ENCODE measurements around the gene CEACAM3.

Gene CEACAM3

DNA sequence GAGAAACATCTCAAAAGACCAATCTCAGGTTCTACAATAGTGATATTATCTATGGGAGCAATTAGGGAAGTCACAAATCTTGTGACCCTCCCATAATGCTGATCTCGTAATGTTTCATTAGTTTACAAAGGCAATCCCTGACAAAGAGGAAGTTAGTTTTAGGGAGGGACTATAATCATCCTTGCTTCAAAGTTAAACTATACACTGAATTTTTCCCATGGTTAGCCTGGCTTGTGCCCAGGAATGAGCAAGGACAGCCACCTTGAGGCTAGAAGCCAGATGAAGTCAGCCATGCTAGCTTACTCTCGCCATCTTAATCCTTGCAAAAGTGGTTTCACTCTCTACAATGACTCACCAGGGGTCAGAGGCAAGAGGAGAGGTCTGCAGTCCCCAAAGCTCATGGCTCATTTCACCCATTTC is 5.4 kb downstream of the CEACAM3 start:
- Histone ChIP-seq H3K4me2 (ENCODE audit: low read depth, low read length, poor library complexity, severe bottlenecking) (no peak overlapping the region), H2AFZ (ENCODE audit: low read length) (no peak overlapping the region), H3K9ac (ENCODE audit: low read depth, low read length, poor library complexity, severe bottlenecking) (no peak overlapping the region), H3K79me2 (ENCODE audit: insufficient read depth, low read length) (no peaks in the 10 kb centered on the region), H3K36me3 (ENCODE audit: insufficient read depth, low read length) (no peaks in the 10 kb centered on the region), H3F3A (ENCODE audit: low read depth) (no peaks in the 10 kb centered on the region), H3K9me3 (ENCODE audit: insufficient read depth, low read depth, low read length) (no peaks in the 10 kb centered on the region), H3K4me3 (ENCODE audit: low read length, poor library complexity, severe bottlenecking) (no peak overlapping the region), H3K9me2 (replicated peaks; ENCODE audit: low read depth, low read length) (no peaks in the 10 kb centered on the region), H4K20me1 (ENCODE audit: insufficient read depth, low read length, poor library complexity, severe bottlenecking) (no peaks in the 10 kb centered on the region), H3K4me1 (ENCODE audit: insufficient read depth, low read length, poor library complexity, severe bottlenecking) (no peaks in the 10 kb centered on the region), H3K27me3 (ENCODE audit: insufficient read depth, low read length, poor library complexity, severe bottlenecking) (no peaks in the 10 kb centered on the region)
- TF ChIP-seq EZH2phosphoT487 (IDR thresholded peaks at IDR 0.05; ENCODE audit: borderline replicate concordance), result no peak
- TF ChIP-seq, protein P1, sequence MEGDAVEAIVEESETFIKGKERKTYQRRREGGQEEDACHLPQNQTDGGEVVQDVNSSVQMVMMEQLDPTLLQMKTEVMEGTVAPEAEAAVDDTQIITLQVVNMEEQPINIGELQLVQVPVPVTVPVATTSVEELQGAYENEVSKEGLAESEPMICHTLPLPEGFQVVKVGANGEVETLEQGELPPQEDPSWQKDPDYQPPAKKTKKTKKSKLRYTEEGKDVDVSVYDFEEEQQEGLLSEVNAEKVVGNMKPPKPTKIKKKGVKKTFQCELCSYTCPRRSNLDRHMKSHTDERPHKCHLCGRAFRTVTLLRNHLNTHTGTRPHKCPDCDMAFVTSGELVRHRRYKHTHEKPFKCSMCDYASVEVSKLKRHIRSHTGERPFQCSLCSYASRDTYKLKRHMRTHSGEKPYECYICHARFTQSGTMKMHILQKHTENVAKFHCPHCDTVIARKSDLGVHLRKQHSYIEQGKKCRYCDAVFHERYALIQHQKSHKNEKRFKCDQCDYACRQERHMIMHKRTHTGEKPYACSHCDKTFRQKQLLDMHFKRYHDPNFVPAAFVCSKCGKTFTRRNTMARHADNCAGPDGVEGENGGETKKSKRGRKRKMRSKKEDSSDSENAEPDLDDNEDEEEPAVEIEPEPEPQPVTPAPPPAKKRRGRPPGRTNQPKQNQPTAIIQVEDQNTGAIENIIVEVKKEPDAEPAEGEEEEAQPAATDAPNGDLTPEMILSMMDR (conservative IDR thresholded peaks at IDR 0.05; ENCODE audit: low read length), result no peak

GRCh38 chr19:41802770-41803169 is 6.4 kb downstream of the CEACAM3 start:
- no peak for TF ChIP-seq EZH2phosphoT487 (IDR thresholded peaks at IDR 0.05; ENCODE audit: borderline replicate concordance)
- TF ChIP-seq, protein P1 (conservative IDR thresholded peaks at IDR 0.05; ENCODE audit: low read length), result no peak
- Histone ChIP-seq H3K4me2 (ENCODE audit: low read depth, low read length, poor library complexity, severe bottlenecking) (no peak overlapping the region), H3F3A (ENCODE audit: low read depth) (no peaks in the 10 kb centered on the region), H2AFZ (ENCODE audit: low read length) (no peak overlapping the region), H3K9me3 (ENCODE audit: insufficient read depth, low read depth, low read length) (no peaks in the 10 kb centered on the region), H3K27me3 (ENCODE audit: insufficient read depth, low read length, poor library complexity, severe bottlenecking) (no peaks in the 10 kb centered on the region), H3K9ac (ENCODE audit: low read depth, low read length, poor library complexity, severe bottlenecking) (no peak overlapping the region), H3K36me3 (ENCODE audit: insufficient read depth, low read length) (no peaks in the 10 kb centered on the region), H3K9me2 (replicated peaks; ENCODE audit: low read depth, low read length) (no peaks in the 10 kb centered on the region), H4K20me1 (ENCODE audit: insufficient read depth, low read length, poor library complexity, severe bottlenecking) (no peaks in the 10 kb centered on the region), H3K79me2 (ENCODE audit: insufficient read depth, low read length) (no peaks in the 10 kb centered on the region), H3K4me3 (ENCODE audit: low read length, poor library complexity, severe bottlenecking) (no peak overlapping the region), H3K4me1 (ENCODE audit: insufficient read depth, low read length, poor library complexity, severe bottlenecking) (no peaks in the 10 kb centered on the region)

DNA sequence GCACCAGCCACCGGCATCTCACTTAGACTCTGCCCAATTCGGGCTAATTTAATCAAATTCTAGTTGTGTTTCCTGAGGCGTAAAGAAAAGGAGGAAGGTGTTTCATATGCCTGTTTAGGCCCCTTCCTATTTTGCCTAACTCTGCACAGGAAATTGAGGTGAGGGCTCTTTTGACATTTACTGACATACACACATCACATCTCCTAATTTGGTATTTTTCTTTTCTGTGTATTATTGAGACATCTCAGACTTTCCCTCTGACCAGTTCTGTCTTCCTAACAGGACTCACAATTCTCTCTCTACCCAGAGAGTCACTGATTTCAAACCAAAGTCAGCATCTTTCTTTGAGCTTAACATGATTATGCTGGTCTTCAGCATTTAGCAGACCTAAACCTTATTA is 7.9 kb downstream of the CEACAM3 start:
- no peaks in the 10 kb centered on the region for H3F3A ChIP-seq (ENCODE audit: low read depth)
- no peak overlapping the region for H3K4me3 ChIP-seq (ENCODE audit: low read length, poor library complexity, severe bottlenecking)
- H3K9me3 ChIP-seq (ENCODE audit: insufficient read depth, low read depth, low read length), result no peaks in the 10 kb centered on the region
- no peaks in the 10 kb centered on the region for H3K36me3 ChIP-seq (ENCODE audit: insufficient read depth, low read length)
- no peak overlapping the region for H3K9ac ChIP-seq (ENCODE audit: low read depth, low read length, poor library complexity, severe bottlenecking)
- H3K4me1 ChIP-seq (ENCODE audit: insufficient read depth, low read length, poor library complexity, severe bottlenecking), result no peaks in the 10 kb centered on the region
- no peaks in the 10 kb centered on the region for H3K79me2 ChIP-seq (ENCODE audit: insufficient read depth, low read length)
- H3K4me2 ChIP-seq (ENCODE audit: low read depth, low read length, poor library complexity, severe bottlenecking), result no peak overlapping the region
- H3K9me2 ChIP-seq (replicated peaks; ENCODE audit: low read depth, low read length), result no peaks in the 10 kb centered on the region
- no peaks in the 10 kb centered on the region for H3K27me3 ChIP-seq (ENCODE audit: insufficient read depth, low read length, poor library complexity, severe bottlenecking)
- no peaks in the 10 kb centered on the region for H4K20me1 ChIP-seq (ENCODE audit: insufficient read depth, low read length, poor library complexity, severe bottlenecking)
- TF ChIP-seq, protein P1 (conservative IDR thresholded peaks at IDR 0.05; ENCODE audit: low read length), result no peak
- TF ChIP-seq EZH2phosphoT487 (IDR thresholded peaks at IDR 0.05; ENCODE audit: borderline replicate concordance), result no peak
- no peak overlapping the region for H2AFZ ChIP-seq (ENCODE audit: low read length)
